IPS-18c (cell line): Measurements from ENCODE around the gene DNPH1.
A peak's percentile ranks its signal among the peaks of the same experiment; 100 is the strongest.

ENCODE experiments used
- H3K4me3 ChIP-seq: 2 replicates; pipeline ENCODE4 v1.7.0; 2013; ENCODE audit warnings: low read depth, mild to moderate bottlenecking, low read length, moderate library complexity; ENCODE audit not compliant: insufficient read depth
- H3K9me3 ChIP-seq: one replicate; pipeline ENCODE4 v1.6.1; 2013; ENCODE audit warnings: mild to moderate bottlenecking, low read length, moderate library complexity; ENCODE audit not compliant: control insufficient read depth, insufficient read depth

The DNPH1 gene

GRCh38 chr6:43181621-43181941 lies 47.7 kb downstream of the DNPH1 start:
- H3K9me3 ChIP-seq, result no peaks in the 10 kb centered on the region
- H3K4me3 ChIP-seq, result peak overlapping the region; percentile 73

DNA sequence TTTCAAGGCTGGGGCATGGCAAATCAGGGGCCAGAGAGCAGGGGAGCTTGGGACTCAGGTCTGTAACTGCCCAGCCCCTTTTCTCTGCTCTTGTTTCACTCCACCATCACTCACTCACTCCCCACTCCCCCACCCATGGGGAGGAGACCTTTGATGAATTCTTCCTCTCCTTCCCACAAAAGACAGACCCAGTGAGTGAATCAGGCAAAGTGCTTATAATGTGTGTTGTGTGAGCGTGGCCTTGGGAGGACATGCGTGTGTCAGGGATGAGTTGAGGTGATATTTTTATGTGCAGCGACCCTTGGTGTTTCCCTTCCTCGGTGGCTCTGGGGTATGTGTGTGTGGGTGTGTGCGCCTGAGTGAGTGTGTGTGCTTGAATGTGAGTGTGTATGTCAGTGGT lies 48.3 kb downstream of the DNPH1 start:
- H3K4me3 ChIP-seq, result no peak overlapping the region

GRCh38 chr6:43180058-43180457 lies 49.2 kb downstream of the DNPH1 start:
- Histone ChIP-seq H3K9me3 (no peaks in the 10 kb centered on the region), H3K4me3 (no peak overlapping the region)

More for the DNA sequence above, 48.3 kb downstream of the DNPH1 start:
- H3K9me3 ChIP-seq, result no peaks in the 10 kb centered on the region

GRCh38 chr6:43178951-43179830 lies 50.1 kb downstream of the DNPH1 start:
- Histone ChIP-seq H3K4me3 (no peak overlapping the region), H3K9me3 (no peaks in the 10 kb centered on the region)

DNA sequence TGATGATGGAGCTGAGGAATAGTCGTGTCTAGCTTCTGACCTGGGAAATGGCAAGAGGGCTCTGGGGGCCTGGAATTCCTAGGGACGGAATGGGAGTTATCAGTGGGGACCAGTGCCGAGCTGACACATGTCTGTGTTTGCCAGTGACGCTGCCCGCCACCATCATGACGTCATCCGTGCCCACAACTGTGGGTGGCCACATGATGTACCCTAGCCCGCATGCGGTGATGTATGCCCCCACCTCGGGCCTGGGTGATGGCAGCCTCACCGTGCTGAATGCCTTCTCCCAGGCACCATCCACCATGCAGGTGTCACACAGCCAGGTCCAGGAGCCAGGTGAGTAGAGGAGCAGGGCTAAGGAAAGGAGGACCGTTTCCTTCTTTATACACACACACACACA lies 51.1 kb downstream of the DNPH1 start:
- Histone ChIP-seq H3K9me3 (no peaks in the 10 kb centered on the region), H3K4me3 (no peak overlapping the region)

DNA sequence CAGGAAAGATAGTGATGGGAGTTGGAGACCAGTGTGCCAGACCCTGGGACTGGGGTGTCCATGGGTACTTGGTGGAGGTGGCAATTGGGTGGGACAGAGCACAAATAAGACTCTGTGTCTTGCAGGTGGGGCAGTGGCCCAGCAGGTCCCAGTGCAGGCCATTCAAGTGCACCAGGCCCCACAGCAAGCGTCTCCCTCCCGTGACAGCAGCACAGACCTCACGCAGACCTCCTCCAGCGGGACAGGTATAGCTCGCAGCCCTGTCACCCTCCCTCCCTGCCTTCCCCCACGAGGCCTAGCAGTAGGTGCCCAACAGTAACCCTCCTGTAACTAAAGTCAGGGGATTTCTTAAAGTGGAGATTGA lies 52.9 kb downstream of the DNPH1 start:
- Histone ChIP-seq H3K9me3 (no peaks in the 10 kb centered on the region), H3K4me3 (no peak overlapping the region)

- no peak overlapping the region for H3K4me3 ChIP-seq
- H3K9me3 ChIP-seq, result no peaks in the 10 kb centered on the region
Measured at GRCh38 chr6:43175676-43176422, 53.4 kb downstream of the DNPH1 start.
